Spleen (tissue), 7 donors: ENCODE measurements around the gene ANXA7.
"Not testable (repeated sequence)": the region's sequence is repeated elsewhere in the genome, so short reads cannot be mapped to it uniquely, and the experiment has no call there.

ENCODE experiments used
- POLR2A ChIP-seq, 3 donors: fragments of 450-650 bp; IDR thresholded peaks; one replicate each; pipeline ENCODE4 v1.5.1; 2017; ENCODE audit warnings: antibody characterized with exemption in 3 of 3, mild to moderate bottlenecking in 1 of 3
- POLR2AphosphoS5 ChIP-seq, 3 donors: sonication (generic); formaldehyde crosslinking; IDR thresholded peaks; one replicate each; pipeline ENCODE4 v1.5.1; 2017; ENCODE audit warnings: antibody characterized with exemption in 3 of 3
- TF ChIP-seq, protein P1 (sequence below), 11 experiments: fragments of 200-600 bp in 7 of 11; fragments of 450-650 bp in 4 of 11; sonication (generic) in 4 of 11; IDR thresholded peaks in 8 of 11; conservative IDR thresholded peaks in 3 of 11; 1 replicate in 7 of 11; 2 replicates in 4 of 11; pipeline versions ENCODE4 v1.4.0 to v1.8.0; 2016 to 2021; ENCODE audit warnings: antibody characterized with exemption in 11 of 11, inconsistent platforms in 4 of 11, mild to moderate bottlenecking in 1 of 11
- donor health status: DM: no; HTN: no; CAD: no; lungs with moderate emphysema.
- donor health status: DM: no; HTN: no; CAD: no.
- donor health status: DM: no; HTN: no; CAD: no.

DNA sequence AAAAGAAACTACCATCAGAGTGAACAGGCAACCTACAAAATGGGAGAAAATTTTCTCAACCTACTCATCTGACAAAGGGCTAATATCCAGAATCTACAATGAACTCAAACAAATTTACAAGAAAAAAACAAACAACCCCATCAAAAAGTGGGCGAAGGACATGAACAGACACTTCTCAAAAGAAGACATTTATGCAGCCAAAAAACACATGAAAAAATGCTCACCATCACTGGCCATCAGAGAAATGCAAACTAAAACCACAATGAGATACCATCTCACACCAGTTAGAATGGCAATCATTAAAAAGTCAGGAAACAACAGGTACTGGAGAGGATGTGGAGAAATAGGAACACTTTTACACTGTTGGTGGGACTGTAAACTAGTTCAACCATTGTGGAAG lies 85.3 kb downstream of the ANXA7 start:
- TF ChIP-seq, protein P1, sequence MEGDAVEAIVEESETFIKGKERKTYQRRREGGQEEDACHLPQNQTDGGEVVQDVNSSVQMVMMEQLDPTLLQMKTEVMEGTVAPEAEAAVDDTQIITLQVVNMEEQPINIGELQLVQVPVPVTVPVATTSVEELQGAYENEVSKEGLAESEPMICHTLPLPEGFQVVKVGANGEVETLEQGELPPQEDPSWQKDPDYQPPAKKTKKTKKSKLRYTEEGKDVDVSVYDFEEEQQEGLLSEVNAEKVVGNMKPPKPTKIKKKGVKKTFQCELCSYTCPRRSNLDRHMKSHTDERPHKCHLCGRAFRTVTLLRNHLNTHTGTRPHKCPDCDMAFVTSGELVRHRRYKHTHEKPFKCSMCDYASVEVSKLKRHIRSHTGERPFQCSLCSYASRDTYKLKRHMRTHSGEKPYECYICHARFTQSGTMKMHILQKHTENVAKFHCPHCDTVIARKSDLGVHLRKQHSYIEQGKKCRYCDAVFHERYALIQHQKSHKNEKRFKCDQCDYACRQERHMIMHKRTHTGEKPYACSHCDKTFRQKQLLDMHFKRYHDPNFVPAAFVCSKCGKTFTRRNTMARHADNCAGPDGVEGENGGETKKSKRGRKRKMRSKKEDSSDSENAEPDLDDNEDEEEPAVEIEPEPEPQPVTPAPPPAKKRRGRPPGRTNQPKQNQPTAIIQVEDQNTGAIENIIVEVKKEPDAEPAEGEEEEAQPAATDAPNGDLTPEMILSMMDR (IDR thresholded peaks at IDR 0.05 in 8 of 11, conservative IDR thresholded peaks at IDR 0.05 in 3 of 11) = not testable (repeated sequence)
- TF ChIP-seq POLR2A, POLR2AphosphoS5 (IDR thresholded peaks at IDR 0.05): not testable (repeated sequence)
